Measurements from ENCODE around the gene ANKRD18A.

ANKRD18A gene

DNA sequence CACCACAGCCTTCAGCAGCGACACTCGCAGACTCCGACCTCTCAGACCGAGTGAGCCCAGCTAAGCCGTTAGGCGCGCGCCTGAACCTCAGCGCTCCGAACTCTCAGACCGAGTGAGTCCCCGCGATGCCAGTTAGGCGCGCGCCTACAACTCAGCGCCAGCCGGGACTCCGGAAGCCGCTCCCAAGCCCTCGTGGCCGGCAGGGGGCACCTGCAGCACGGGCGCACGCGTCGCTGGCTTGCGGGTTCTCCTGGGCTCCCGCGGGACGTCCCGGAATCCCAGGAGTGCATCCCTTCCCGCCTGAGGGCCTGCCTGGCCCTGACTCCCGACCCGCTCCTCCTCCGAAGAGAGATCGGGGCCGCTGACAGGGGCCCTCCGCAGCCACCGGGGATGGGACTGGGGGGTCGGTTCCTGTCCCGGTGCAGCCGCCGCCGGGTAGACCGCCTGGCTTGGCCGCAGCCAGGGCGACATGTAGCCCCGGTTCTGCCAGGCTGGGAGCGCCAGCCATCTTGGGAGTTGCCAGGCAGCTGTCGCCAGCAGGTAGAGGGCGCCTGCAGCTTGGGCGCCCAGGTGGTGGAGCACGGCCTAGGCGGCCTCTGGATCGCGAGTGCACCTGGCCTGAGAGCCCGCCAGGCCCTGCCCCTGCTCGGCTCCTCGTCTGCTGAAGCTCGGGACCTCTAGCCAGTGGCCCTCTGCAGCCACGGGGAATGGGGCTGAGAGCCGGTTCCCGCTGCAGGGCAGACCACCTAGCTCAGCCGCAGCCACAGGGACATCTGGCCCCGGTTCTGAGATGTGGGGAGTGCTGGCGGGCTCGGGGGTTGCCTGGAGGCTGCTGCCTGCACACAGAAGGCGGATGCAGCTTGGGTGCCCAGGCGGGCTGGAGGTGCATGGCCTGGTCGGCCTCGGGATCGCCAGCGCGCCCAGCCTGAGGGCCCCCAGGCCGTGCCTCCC, at the start of gene ANKRD18A:
Gene ANKRD18A, minus strand, starts transcription at position 114 of the 951 bp plus-strand sequence. CDS start 311 bp downstream, outside the sequence.
- H3K4me3 ChIP-seq (ENCODE audit: low read depth, low read length): peak within 1 kb of the TSS; percentile 66
- peak within 1 kb of the TSS; percentile 96 for H3K27ac ChIP-seq (ENCODE audit: extremely low read depth, low read depth, low read length)
- ChIA-PET CTCF (interaction anchor here (0.7 to 2.8 kb wide), 8 partner anchors 12 to 962 kb away, joined by 3 to 12 read pairs (median 5); no protein-coding TSS in a partner anchor), POLR2A (interaction anchor here (0.6 to 1.9 kb wide), 9 partner anchors 12 to 1113 kb away, joined by 3 to 8 read pairs (median 4); partner anchors contain the start of genes DCAF10 and FBXO10)
- no peaks in the 10 kb centered on the region for H3K9me3 ChIP-seq (ENCODE audit: control insufficient read depth, insufficient read depth, low read depth, low read length)
- no peaks in the 10 kb centered on the region for H3K4me1 ChIP-seq (ENCODE audit: control insufficient read depth, insufficient read depth, low read length)
- no peaks in the 10 kb centered on the region for H3K36me3 ChIP-seq (ENCODE audit: control insufficient read depth in 2 of 2, insufficient read depth in 1 of 2, low read length in 2 of 2)
- TF ChIP-seq ZXDB (tag by site-specific recombination; IDR thresholded peaks at IDR 0.05): peak; percentile 83
- peak; percentile 23 for TF ChIP-seq ZNF654 (tag by site-specific recombination; IDR thresholded peaks at IDR 0.05; ENCODE audit: low read depth)
- peak; percentile 94 for TF ChIP-seq ZBTB20 (tag by site-specific recombination; IDR thresholded peaks at IDR 0.05)
- 0 out of 2 replicates have a peak, but pooled peaks have one; percentile 52 for TF ChIP-seq ZNF610 (tag by site-specific recombination; IDR thresholded peaks at IDR 0.05; ENCODE audit: borderline replicate concordance)
- peak; percentile 72; the same call in 1 of the 2 replicates for TF ChIP-seq ZNF76 (tag by site-specific recombination; IDR thresholded peaks at IDR 0.05; ENCODE audit: borderline replicate concordance, low read depth)
- TF ChIP-seq ZNF292 (tag by site-specific recombination; IDR thresholded peaks at IDR 0.05; ENCODE audit: borderline replicate concordance, low read depth): no peak
- TF ChIP-seq ZNF133 (tag by site-specific recombination; IDR thresholded peaks at IDR 0.05): no peak
- TF ChIP-seq, protein P1, sequence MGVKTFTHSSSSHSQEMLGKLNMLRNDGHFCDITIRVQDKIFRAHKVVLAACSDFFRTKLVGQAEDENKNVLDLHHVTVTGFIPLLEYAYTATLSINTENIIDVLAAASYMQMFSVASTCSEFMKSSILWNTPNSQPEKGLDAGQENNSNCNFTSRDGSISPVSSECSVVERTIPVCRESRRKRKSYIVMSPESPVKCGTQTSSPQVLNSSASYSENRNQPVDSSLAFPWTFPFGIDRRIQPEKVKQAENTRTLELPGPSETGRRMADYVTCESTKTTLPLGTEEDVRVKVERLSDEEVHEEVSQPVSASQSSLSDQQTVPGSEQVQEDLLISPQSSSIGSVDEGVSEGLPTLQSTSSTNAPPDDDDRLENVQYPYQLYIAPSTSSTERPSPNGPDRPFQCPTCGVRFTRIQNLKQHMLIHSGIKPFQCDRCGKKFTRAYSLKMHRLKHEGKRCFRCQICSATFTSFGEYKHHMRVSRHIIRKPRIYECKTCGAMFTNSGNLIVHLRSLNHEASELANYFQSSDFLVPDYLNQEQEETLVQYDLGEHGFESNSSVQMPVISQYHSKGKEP (tag by site-specific recombination; IDR thresholded peaks at IDR 0.05): 0 out of 2 replicates have a peak, but pooled peaks have one; percentile 11
- TF ChIP-seq ZFP37 (tag by site-specific recombination; IDR thresholded peaks at IDR 0.05): peak; percentile 89
- TF ChIP-seq YY2 (tag by site-specific recombination; IDR thresholded peaks at IDR 0.05): 0 out of 2 replicates have a peak, but pooled peaks have one; percentile 43
- peak; percentile 81 for TF ChIP-seq ZNF501 (tag by site-specific recombination; IDR thresholded peaks at IDR 0.05)
- no peak for TF ChIP-seq ZNF155 (tag by site-specific recombination; IDR thresholded peaks at IDR 0.05)
- no peak for TF ChIP-seq ZNF837 (tag by site-specific recombination; IDR thresholded peaks at IDR 0.05)
- TF ChIP-seq HOXD13 (CRISPR knock-in tag; IDR thresholded peaks at IDR 0.05; ENCODE audit: borderline replicate concordance): 0 out of 2 replicates have a peak, but pooled peaks have one; percentile 61
- TF ChIP-seq ZNF660 (tag by site-specific recombination; IDR thresholded peaks at IDR 0.05): peak; percentile 63
- TF ChIP-seq ZBTB11 (tag by site-specific recombination; conservative IDR thresholded peaks at IDR 0.05; ENCODE audit: low read depth): peak; percentile 48
- TF ChIP-seq ZNF561 (tag by site-specific recombination; IDR thresholded peaks at IDR 0.05; ENCODE audit: borderline replicate concordance): peak; percentile 79
- peak; percentile 80 for TF ChIP-seq HIC1 (tag by site-specific recombination; IDR thresholded peaks at IDR 0.05)
- TF ChIP-seq GLIS2 (tag by site-specific recombination; IDR thresholded peaks at IDR 0.05): peak; percentile 93
- peak; percentile 95 for TF ChIP-seq ZEB2 (tag by site-specific recombination; IDR thresholded peaks at IDR 0.05)
- TF ChIP-seq MEIS1 (CRISPR knock-in tag; IDR thresholded peaks at IDR 0.05; ENCODE audit: borderline replicate concordance): peak; percentile 41; the same call in 1 of the 2 replicates
- TF ChIP-seq IKZF3 (tag by site-specific recombination; IDR thresholded peaks at IDR 0.05): peak; percentile 100
- TF ChIP-seq OSR2 (tag by site-specific recombination; IDR thresholded peaks at IDR 0.05): peak; percentile 29; the same call in 1 of the 2 replicates
- peak; percentile 91 for TF ChIP-seq ZNF600 (tag by site-specific recombination; IDR thresholded peaks at IDR 0.05)
- TF ChIP-seq ZNF16 (tag by site-specific recombination; IDR thresholded peaks at IDR 0.05; ENCODE audit: low read depth): no peak
- peak; percentile 52; the same call in 1 of the 2 replicates for TF ChIP-seq ZNF843 (tag by site-specific recombination; IDR thresholded peaks at IDR 0.05)
- TF ChIP-seq ZNF777 (tag by site-specific recombination; IDR thresholded peaks at IDR 0.05; ENCODE audit: borderline replicate concordance): no peak
- peak; percentile 72 for TF ChIP-seq ZSCAN30 (tag by site-specific recombination; IDR thresholded peaks at IDR 0.05)
- TF ChIP-seq, protein P2, sequence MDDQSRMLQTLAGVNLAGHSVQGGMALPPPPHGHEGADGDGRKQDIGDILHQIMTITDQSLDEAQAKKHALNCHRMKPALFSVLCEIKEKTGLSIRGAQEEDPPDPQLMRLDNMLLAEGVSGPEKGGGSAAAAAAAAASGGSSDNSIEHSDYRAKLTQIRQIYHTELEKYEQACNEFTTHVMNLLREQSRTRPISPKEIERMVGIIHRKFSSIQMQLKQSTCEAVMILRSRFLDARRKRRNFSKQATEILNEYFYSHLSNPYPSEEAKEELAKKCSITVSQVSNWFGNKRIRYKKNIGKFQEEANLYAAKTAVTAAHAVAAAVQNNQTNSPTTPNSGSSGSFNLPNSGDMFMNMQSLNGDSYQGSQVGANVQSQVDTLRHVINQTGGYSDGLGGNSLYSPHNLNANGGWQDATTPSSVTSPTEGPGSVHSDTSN (CRISPR knock-in tag; IDR thresholded peaks at IDR 0.05): peak; percentile 86; the same call in 1 of the 2 replicates

All from HEK293 (cell line).